GM12878 (cell line): ENCODE data around the gene ZNF644. TPM values are rescaled to one million over a fixed set of nuclear protein-coding genes. Genes with fewer than 3 reads are reported as not detected.
A peak's percentile ranks its signal among the peaks of the same experiment; 100 is the strongest.
"Not testable (repeated sequence)": the region's sequence is repeated elsewhere in the genome, so short reads cannot be mapped to it uniquely, and the experiment has no call there.

Source experiments
- ATAC-seq: fragments of 200-7000 bp; cut with Tn5 transposase; 3 replicates; pipeline ENCODE4 v1.9.1; 2020; ENCODE audit warnings: mild to moderate bottlenecking, moderate library complexity
- BruUV-seq: library from RNA; stranded (reverse); fragments of 400-500 nt; replicated peaks from 2 replicates; lab custom pipeline; 2021; lab: Mats Ljungman, UMichigan
- CTCF ChIA-PET: fragments of 300-600 bp; sonication (Branson Sonifier 250); formaldehyde crosslinking; extraction: SDS; loops from one replicate; lab custom pipeline; 2021; ENCODE audit warnings: inconsistent platforms; lab: Yijun Ruan, JAX
- POLR2A ChIA-PET: fragments of 350-600 bp; formaldehyde crosslinking; extraction: SDS; loops from one replicate; lab custom pipeline; 2021; ENCODE audit warnings: inconsistent platforms; lab: Charles Lee
- RAD21 ChIA-PET: fragments of 300-600 bp; sonication (Branson Sonifier 250); formaldehyde crosslinking; loops from one replicate; lab custom pipeline; 2023; ENCODE audit warnings: antibody characterized with exemption; ENCODE audit not compliant: unreplicated experiment; lab: Charles Lee
- SMC1A ChIA-PET: fragments of 300-600 bp; sonication (Branson Sonifier 250); formaldehyde crosslinking; loops from one replicate; lab custom pipeline; 2023; ENCODE audit not compliant: unreplicated experiment, uncharacterized antibody; lab: Charles Lee
- DNase-seq: peaks from one replicate; pipeline ENCODE4 v3.0.0-alpha.2; 2011; ENCODE audit warnings: low read depth, low spot score
- FAIRE-seq: peaks from 3 replicates; lab custom pipeline; 2011; peaks lifted over from hg19 to GRCh38; lab: Jason Lieb, UNC
- H2AFZ ChIP-seq: 2 replicates; pipeline ENCODE4 v1.6.0; 2011; ENCODE audit warnings: low read depth, low read length, control low read depth; ENCODE audit not compliant: control insufficient read depth
- H3K27ac ChIP-seq: 2 replicates; pipeline ENCODE4 v1.5.1; 2011; ENCODE audit warnings: control low read depth; ENCODE audit not compliant: control insufficient read depth, insufficient read depth
- H3K27me3 ChIP-seq, 2 experiments: replicated peaks in 1 of 2; 2 replicates each; pipeline versions ENCODE4 v1.6.0 to v1.6.1; 2011; ENCODE audit warnings: low read length in 1 of 2; ENCODE audit not compliant: control insufficient read depth in 2 of 2, insufficient read depth in 2 of 2
- H3K36me3 ChIP-seq, 2 experiments: 2 replicates each; pipeline ENCODE4 v1.5.1; 2011; ENCODE audit warnings: low read length in 1 of 2; ENCODE audit not compliant: control insufficient read depth in 2 of 2, insufficient read depth in 2 of 2
- H3K4me1 ChIP-seq: 2 replicates; pipeline ENCODE4 v1.6.1; 2011; ENCODE audit warnings: mild to moderate bottlenecking, low read length, moderate library complexity, mixed read lengths; ENCODE audit not compliant: control insufficient read depth, insufficient read depth
- H3K4me2 ChIP-seq: 2 replicates; pipeline ENCODE4 v1.6.0; 2011; ENCODE audit warnings: control low read depth; ENCODE audit not compliant: control insufficient read depth, insufficient read depth
- H3K4me3 ChIP-seq: fragments of 200-600 bp; sonication (generic); 2 replicates; pipeline ENCODE4 v1.5.1; 2016
- H3K79me2 ChIP-seq: 2 replicates; pipeline ENCODE4 v1.6.0; 2011; ENCODE audit warnings: low read length; ENCODE audit not compliant: control insufficient read depth, insufficient read depth
- H3K9ac ChIP-seq: 2 replicates; pipeline ENCODE4 v1.8.0; 2011; ENCODE audit warnings: low read length, control low read depth, mixed read lengths; ENCODE audit not compliant: control insufficient read depth, insufficient read depth
- H3K9me3 ChIP-seq: replicated peaks from 3 replicates; pipeline ENCODE4 v1.5.1; 2011; ENCODE audit warnings: mild to moderate bottlenecking, low read length; ENCODE audit not compliant: control insufficient read depth, insufficient read depth
- H4K20me1 ChIP-seq: 2 replicates; pipeline ENCODE4 v1.6.0; 2011; ENCODE audit not compliant: control insufficient read depth, insufficient read depth
- CTCF ChIP-seq, 3 experiments: IDR thresholded peaks in 2 of 3; conservative IDR thresholded peaks in 1 of 3; 2 replicates each; pipeline ENCODE4 v1.5.1; 2011; ENCODE audit warnings: low read depth in 3 of 3, low read length in 3 of 3, mild to moderate bottlenecking in 3 of 3, control low read depth in 2 of 3, moderate library complexity in 2 of 3, inconsistent platforms in 1 of 3, mixed read lengths in 1 of 3; ENCODE audit not compliant: control insufficient read depth in 2 of 3, insufficient read depth in 1 of 3; ENCODE audit errors: extremely low read depth in 1 of 3
- TCF12 ChIP-seq: IDR thresholded peaks from 2 replicates; pipeline ENCODE4 v1.6.1; 2011; ENCODE audit warnings: low read depth, mild to moderate bottlenecking, low read length
- WGBS: methylation state at CpG from one replicate; pipeline ENCODE4 v1.1.6; 2016; ENCODE audit warnings: low lambda C conversion rate; ENCODE audit not compliant: insufficient replicate concordance, insufficient coverage; ENCODE audit errors: missing lambda C conversion rate; 5-methylcytosine and 5-hydroxymethylcytosine counted together
- in situ Hi-C: fragments of 300-500 bp; cut with MboI; formaldehyde crosslinking; loops from 9 replicates; pipeline ENCODE4 v1.14.3; 2018; ENCODE audit warnings: mixed read lengths
- intact Hi-C: fragments of 100-400 bp; cut with micrococcal nuclease; formaldehyde crosslinking; loops from one replicate; pipeline ENCODE4 v1.14.2; 2022; ENCODE audit not compliant: unreplicated experiment
- polyA plus RNA-seq, 11 experiments: library from polyadenylated mRNA; depleted of rRNA in 4 of 11; unstranded in 6 of 11; stranded (reverse) in 5 of 11; fragments of >200 nt; fragmentation: Nextera tagmentation in 4 of 11; fragmentation: Illumina TruSeq in 1 of 11; extraction: Ambion mirVana in 4 of 11; extraction: Trizol in 1 of 11; gene quantifications; 1 replicate in 1 of 11; 2 replicates in 10 of 11; pipeline versions ENCODE4 v1.2.1 to v1.2.3, GENCODE V29; 2011 to 2016; ENCODE audit warnings: inconsistent platforms in 2 of 11, missing spikeins in 2 of 11, low read depth in 1 of 11
- total RNA-seq, 4 experiments: library from RNA; depleted of rRNA in 3 of 4; stranded (reverse); fragments of >200 nt in 3 of 4; fragmentation: Illumina TruSeq in 1 of 4; extraction: Trizol in 1 of 4; gene quantifications; 2 replicates each; pipeline versions ENCODE4 v1.2.1 to v1.2.3, GENCODE V29; 2013 to 2021

Gene ZNF644
- total and polyA plus RNA-seq, 10 of the 15 experiments (the other 5 are each of a cell fraction or from before 2014, with no cell fraction given): 17.7 to 55.3 (median 29.5) TPM

DNA sequence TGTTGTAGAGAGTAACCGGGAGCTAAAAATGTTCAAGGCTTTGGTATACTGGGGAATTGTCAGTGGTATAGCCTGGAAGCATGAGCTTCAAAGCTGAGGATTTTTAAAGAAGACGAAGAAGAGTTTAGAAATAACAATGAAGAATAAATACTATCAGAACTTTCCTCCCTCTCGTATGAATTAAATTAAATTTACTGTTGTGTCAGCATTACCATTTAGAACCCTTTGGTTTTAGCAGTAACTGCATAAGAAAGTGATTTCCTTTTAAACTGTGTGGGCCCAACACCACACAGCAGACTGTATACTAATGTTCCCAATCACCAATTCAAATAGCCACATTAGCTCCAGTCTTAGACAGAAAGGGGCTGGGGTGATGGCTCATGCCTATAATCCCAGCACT lies 122.6 kb downstream of the ZNF644 start (continued):
- TF ChIP-seq CTCF (IDR thresholded peaks at IDR 0.05 in 2 of 3, conservative IDR thresholded peaks at IDR 0.05 in 1 of 3; ENCODE audit: control insufficient read depth in 2 of 3, extremely low read depth in 1 of 3, insufficient read depth in 1 of 3, low read depth in 3 of 3, low read length in 3 of 3) (no peak), TCF12 (no peak)

DNA sequence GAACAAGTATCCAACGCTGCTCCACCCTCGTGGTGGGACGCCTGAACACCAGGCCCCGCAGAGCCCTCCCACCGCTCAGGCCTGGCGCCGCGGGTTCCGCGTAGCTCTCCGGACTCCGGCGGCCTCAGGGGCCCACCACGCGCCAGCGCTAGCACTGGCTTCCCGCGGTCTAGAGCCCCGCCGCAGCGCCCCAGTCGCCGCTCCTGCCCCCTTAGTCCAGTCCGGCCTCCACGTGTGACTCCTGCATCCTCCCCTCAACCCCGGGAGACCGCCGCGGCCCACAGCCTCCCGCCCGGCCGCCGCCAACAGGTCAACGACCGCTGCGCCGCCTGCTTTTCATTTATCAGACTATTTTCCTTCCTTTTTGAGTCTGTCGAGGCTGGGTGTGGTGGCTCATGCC lies 128.2 kb downstream of the ZNF644 start:
- H4K20me1 ChIP-seq, H3K4me2 ChIP-seq, FAIRE-seq, intact Hi-C loops, H3K9me3 ChIP-seq, SMC1A ChIA-PET, H3K36me3 ChIP-seq, H3K4me1 ChIP-seq, H3K79me2 ChIP-seq, H3K4me3 ChIP-seq, POLR2A ChIA-PET, H2AFZ ChIP-seq, CTCF ChIA-PET, in situ Hi-C loops, H3K27me3 ChIP-seq, BruUV-seq, H3K27ac ChIP-seq, DNase-seq, H3K9ac ChIP-seq, ATAC-seq, RAD21 ChIA-PET: not testable (repeated sequence)
- WGBS: 96% methylated on average over 16 of the region's 38 CpGs

DNA sequence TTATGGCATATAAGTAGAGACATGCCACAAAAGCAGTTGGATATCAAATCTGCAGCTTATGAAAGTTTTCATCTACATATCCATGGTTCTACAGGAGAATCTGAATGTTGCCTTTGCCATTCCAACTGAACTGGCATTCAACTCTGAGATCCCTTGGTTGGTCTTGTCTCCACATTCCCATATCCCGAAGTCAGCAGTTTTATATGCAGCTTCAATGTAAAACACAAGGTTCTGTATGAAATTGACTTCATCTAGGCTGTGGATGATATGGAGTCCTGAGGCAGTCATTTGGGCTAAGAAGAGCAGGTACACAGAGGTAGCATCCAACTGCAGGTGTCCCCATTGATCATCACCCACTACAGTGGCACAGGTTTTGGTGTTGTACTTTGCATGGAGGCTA lies 129.0 kb downstream of the ZNF644 start:
- SMC1A ChIA-PET, H3K36me3 ChIP-seq, H3K27ac ChIP-seq, BruUV-seq, intact Hi-C loops, in situ Hi-C loops, H3K27me3 ChIP-seq, H3K79me2 ChIP-seq, H3K4me3 ChIP-seq, POLR2A ChIA-PET, RAD21 ChIA-PET, ATAC-seq, H3K4me2 ChIP-seq, H3K9ac ChIP-seq, H4K20me1 ChIP-seq, H3K4me1 ChIP-seq, H2AFZ ChIP-seq, H3K9me3 ChIP-seq, DNase-seq, CTCF ChIA-PET: not testable (repeated sequence)
- peak; percentile 75 for FAIRE-seq
- 100% methylated on average over 1 of the region's 1 CpG for WGBS

DNA sequence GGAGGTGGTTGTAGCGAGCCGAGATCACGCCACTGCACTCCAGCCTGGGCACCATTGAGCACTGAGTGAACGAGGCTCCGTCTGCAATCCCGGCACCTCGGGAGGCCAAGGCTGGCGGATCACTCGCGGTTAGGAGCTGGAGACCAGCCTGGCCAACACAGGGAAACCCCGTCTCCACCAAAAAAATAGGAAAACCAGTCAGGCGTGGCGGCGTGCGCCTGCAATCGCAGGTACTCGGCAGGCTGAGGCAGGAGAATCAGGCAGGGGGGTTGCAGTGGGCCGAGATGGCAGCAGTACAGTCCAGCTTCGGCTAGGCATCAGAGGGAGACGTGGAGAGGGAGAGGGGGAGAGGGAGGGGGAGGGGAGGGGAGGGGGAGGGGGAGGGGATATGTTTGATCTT lies 129.6 kb downstream of the ZNF644 start:
- H3K36me3 ChIP-seq, RAD21 ChIA-PET, H2AFZ ChIP-seq, H3K4me2 ChIP-seq, FAIRE-seq, DNase-seq, H3K9ac ChIP-seq, H4K20me1 ChIP-seq, BruUV-seq, H3K9me3 ChIP-seq, intact Hi-C loops, SMC1A ChIA-PET, ATAC-seq, H3K79me2 ChIP-seq, in situ Hi-C loops, H3K4me3 ChIP-seq, POLR2A ChIA-PET, H3K4me1 ChIP-seq, H3K27me3 ChIP-seq, H3K27ac ChIP-seq, CTCF ChIA-PET: not testable (repeated sequence)
- 96% methylated on average over 12 of the region's 20 CpGs for WGBS
